Measurements from ENCODE around the gene GALNT9. TPM values are rescaled to one million over a fixed set of nuclear protein-coding genes. Genes with fewer than 3 reads are reported as not detected.

GALNT9 gene
- polyA plus RNA-seq, 1 experiment: not detected

DNA sequence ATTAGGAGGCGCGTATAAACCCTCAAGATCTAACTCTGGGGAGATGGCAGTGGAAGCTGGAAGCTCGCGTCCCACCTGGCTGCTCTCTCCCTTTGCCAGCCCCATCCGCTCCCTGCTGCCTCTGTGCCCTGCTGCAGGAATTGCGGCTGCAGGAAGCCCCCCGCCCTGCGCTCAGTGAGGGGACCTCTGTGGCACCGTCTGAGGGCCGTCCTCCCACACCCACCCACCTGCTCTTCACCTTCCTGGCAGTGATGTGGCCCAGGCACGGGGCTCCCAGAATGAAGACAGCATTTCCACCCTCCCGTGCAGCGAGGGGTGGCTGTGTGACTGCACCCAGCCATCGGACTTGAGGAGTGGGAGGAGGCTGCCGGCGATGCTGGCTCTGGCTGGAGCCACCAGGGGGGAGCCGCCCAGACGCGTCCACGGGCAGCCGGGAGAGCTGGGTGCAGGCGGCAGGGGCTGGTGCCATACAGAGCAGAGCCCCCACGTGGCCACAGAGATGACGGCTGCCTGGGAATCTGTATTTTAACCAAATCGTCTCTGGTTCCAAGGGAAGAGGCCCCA is 28.3 kb upstream of the GALNT9 start:
- no peaks in the 10 kb centered on the region for H3K36me3 ChIP-seq (ENCODE audit: control insufficient read depth, insufficient read depth, low read length)
- CTCF ChIA-PET: interaction anchor here (1.5 kb wide), 1 partner anchor 30 kb away, joined by 4 read pairs; no protein-coding TSS in a partner anchor
- H3K4me3 ChIP-seq (ENCODE audit: low read depth, low read length): no peak overlapping the region
- no peak for DNase-seq (ENCODE audit: low read depth)
- TF ChIP-seq, protein P1, sequence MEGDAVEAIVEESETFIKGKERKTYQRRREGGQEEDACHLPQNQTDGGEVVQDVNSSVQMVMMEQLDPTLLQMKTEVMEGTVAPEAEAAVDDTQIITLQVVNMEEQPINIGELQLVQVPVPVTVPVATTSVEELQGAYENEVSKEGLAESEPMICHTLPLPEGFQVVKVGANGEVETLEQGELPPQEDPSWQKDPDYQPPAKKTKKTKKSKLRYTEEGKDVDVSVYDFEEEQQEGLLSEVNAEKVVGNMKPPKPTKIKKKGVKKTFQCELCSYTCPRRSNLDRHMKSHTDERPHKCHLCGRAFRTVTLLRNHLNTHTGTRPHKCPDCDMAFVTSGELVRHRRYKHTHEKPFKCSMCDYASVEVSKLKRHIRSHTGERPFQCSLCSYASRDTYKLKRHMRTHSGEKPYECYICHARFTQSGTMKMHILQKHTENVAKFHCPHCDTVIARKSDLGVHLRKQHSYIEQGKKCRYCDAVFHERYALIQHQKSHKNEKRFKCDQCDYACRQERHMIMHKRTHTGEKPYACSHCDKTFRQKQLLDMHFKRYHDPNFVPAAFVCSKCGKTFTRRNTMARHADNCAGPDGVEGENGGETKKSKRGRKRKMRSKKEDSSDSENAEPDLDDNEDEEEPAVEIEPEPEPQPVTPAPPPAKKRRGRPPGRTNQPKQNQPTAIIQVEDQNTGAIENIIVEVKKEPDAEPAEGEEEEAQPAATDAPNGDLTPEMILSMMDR (IDR thresholded peaks at IDR 0.05; ENCODE audit: insufficient read depth, low read depth, low read length): no peak
- POLR2A ChIA-PET: no interaction called here
- no peaks in the 10 kb centered on the region for H3K27me3 ChIP-seq (ENCODE audit: control insufficient read depth, insufficient read depth, low read length)

DNA sequence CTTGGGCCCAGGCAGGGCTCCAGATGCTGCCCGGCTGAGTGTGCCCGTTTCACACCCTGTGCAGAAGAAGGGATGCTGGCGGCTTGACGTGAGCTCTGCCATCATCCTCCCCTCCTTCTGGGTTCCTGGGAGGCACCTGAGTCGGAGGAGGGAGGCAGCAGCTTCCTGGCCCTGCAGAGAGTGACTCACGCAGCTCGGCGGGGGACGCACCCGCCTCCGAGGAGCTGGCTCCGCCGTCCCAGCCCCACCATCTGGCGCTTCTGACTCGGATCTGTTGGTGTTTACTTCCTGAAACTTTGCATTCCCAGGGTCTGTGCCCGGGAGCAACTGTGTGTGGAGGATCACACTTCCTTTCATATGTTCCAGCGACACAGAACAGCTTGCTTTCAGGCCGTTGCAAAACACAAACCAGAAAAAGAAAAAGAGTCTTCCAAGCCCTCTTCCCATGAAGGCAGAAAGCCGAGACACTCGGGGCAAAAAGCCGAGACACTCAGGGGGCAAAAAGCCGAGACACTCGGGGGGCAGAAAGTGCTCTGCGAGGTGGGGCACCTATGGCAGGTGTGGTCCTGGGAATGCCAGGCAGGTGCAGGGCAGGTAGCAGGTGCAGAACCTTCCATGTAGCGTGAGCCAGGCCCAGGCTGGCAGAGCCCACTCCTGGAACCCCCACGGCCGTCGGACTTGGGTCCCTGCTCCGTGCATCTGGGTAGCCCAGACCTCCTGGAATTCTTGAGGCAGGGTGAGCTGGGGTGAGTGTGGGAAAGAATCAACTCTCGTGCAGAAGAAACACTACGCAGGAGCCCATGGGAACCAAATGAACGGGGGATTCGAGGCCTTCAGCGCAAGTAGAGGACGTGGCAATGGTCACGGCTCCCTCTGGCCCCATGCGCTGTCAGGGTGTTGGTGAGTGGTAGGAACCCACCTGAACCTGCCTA is 27.6 kb upstream of the GALNT9 start:
- Histone ChIP-seq H3K27me3 (ENCODE audit: control insufficient read depth, insufficient read depth, low read length) (no peaks in the 10 kb centered on the region), H3K4me3 (ENCODE audit: low read depth, low read length) (no peak overlapping the region), H3K36me3 (ENCODE audit: control insufficient read depth, insufficient read depth, low read length) (no peaks in the 10 kb centered on the region)
- peak; percentile 57 for DNase-seq (ENCODE audit: low read depth)
- POLR2A ChIA-PET: no interaction called here
- CTCF ChIA-PET: interaction anchor here (0.6 to 1.5 kb wide), 2 partner anchors 27 to 30 kb away, joined by 3 to 4 read pairs; no protein-coding TSS in a partner anchor
- TF ChIP-seq, protein P1 (IDR thresholded peaks at IDR 0.05; ENCODE audit: insufficient read depth, low read depth, low read length): no peak

DNA sequence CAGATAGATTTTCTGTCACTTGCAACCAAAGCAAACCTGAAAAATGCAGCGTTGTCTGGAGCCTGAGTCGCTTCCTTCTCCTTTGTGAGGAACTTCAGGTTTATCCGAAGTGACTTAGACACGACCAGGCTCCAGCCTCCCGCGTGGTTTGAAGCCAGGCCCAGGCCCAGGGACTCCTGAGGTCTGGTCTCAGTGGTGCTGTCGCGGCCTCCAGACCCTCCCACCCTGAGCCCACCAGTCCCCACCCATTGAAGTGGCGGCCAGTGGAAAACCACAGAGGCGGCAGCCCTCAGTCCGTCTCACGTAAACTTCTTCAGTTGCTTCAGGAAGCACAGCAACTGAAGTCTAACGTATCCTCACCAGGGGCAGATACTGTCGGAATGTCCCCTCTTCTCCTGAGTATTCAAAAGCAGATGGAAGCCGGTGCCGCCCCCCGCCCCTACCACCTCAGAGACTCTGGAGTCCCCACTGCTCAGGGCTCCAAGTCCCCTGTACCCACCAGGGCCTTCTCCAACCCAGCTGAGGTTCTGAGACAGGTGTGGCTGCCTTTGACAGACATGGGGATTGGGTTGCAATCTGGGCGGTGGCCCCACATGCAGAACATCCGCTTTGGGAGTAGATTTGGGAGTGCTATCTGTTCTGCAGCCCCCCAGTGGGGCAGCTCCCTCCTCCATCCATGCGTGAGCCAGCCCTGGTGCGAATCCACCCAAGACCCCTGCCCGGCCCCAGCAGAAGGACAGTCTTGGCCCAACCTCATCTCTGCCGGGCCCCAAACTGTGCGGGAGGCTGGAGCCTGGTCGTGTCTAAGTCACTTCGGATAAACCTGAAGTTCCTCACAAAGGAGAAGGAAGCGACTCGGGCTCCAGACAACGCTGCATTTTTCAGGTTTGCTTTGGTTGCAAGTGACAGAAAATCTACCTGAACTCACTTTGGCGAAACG is 26.6 kb upstream of the GALNT9 start:
- Histone ChIP-seq H3K27me3 (ENCODE audit: control insufficient read depth, insufficient read depth, low read length) (no peaks in the 10 kb centered on the region; the same call in 1 of the 2 replicates), H3K36me3 (ENCODE audit: control insufficient read depth, insufficient read depth, low read length) (no peaks in the 10 kb centered on the region), H3K4me3 (ENCODE audit: low read depth, low read length) (no peak overlapping the region)
- no peak for DNase-seq (ENCODE audit: low read depth)
- ChIA-PET POLR2A (no interaction called here), CTCF (interaction anchor here (0.6 to 1.5 kb wide), 2 partner anchors 26 to 29 kb away, joined by 3 to 4 read pairs; no protein-coding TSS in a partner anchor)
- TF ChIP-seq, protein P1 (IDR thresholded peaks at IDR 0.05; ENCODE audit: insufficient read depth, low read depth, low read length): no peak

DNA sequence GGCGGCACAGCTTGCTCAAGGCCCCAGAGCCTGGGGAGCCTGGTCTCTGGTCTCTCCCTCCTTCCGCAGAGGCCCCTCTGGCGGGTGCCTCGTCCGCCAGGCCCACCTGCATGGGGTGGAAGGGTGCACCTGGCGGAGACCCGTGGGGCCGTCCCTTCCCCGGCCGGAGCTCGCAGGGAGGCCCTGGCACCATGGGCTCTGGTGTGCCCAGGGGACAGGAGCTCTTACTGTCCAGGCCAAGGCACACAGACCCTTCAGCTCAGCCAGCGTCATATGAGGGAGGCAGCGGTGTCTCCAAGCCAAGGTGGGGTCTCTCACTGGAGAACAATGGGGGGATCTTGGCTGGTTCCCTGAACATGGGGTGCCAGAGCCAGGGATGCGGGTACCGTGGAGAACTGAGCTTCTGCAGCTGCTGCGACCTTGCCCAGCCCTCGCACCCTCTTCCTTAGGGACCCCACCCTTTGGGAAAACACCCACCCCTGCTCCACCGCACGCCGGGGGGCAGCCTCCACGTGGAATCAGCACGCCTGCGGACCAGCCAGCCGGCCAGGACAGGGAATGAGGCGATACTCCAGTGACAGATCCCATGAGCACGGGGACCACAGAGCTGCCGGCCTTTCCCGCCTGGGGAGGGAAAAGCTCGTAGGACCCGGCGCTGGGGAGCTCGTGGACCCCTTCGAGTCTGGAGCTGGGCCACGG is 25.7 kb upstream of the GALNT9 start:
- ChIA-PET POLR2A (no interaction called here), CTCF (no interaction called here)
- DNase-seq (ENCODE audit: low read depth): no peak
- H3K27me3 ChIP-seq (ENCODE audit: control insufficient read depth, insufficient read depth, low read length): no peaks in the 10 kb centered on the region; the same call in 1 of the 2 replicates
- no peaks in the 10 kb centered on the region for H3K36me3 ChIP-seq (ENCODE audit: control insufficient read depth, insufficient read depth, low read length)
- TF ChIP-seq, protein P1 (IDR thresholded peaks at IDR 0.05; ENCODE audit: insufficient read depth, low read depth, low read length): no peak
- no peak overlapping the region for H3K4me3 ChIP-seq (ENCODE audit: low read depth, low read length)

Data from BJ (cell line).